Hepatocyte (in vitro differentiated cells): ENCODE measurements around the gene TOP2A.

Experiments
- CTCF ChIP-seq: fragments of 200-600 bp; sonication (generic); IDR thresholded peaks from 2 replicates; pipeline ENCODE4 v1.5.1; 2016; ENCODE audit warnings: antibody characterized with exemption, mild to moderate bottlenecking; ENCODE audit not compliant: poor library complexity
- EZH2 ChIP-seq: fragments of 200-600 bp; sonication (generic); IDR thresholded peaks from 2 replicates; pipeline ENCODE4 v1.6.1; 2016; ENCODE audit warnings: antibody characterized with exemption, mild to moderate bottlenecking, borderline replicate concordance

- TF ChIP-seq CTCF: no peak
- TF ChIP-seq EZH2: no peak
These were observed 73.1 kb downstream of the TOP2A start for GRCh38 chr17:40344421-40345160.
